ENCODE results near the gene RBMS1. TPM values are rescaled to one million over a fixed set of nuclear protein-coding genes. Genes with fewer than 3 reads are reported as not detected.

Gene RBMS1
- total and polyA plus RNA-seq, 2 experiments from 2014 or later = 55.5 to 94.8 TPM

DNA sequence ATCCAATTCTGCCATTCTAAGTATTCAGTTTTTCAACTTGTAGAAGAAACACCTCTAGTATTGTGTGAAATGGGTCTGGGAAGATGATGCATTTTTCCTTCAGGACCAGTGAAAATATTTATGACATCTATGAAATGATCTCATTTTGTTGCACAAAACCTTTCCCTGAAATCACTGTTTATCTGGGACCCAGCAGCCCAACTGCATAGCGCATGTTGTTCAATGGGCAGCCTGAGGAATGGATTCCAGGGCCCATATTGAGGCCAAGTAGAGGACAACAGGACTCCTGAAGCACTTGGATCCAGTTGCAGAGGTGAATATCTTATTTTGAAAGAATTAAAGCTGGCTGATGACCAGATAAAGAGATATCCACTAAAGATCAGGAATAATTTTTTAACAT, 7.3 kb downstream of the RBMS1 start:
- no peak overlapping the region for H3K27ac Mint-ChIP-seq
- no peak overlapping the region for H3K4me3 ChIP-seq
- peaks cover 59% of the 10 kb centered on the region for H3K4me1 ChIP-seq (ENCODE audit: insufficient read depth)
- no peaks in the 10 kb centered on the region for H3F3A ChIP-seq (replicated peaks; ENCODE audit: low read depth)
- peaks cover 98% of the 10 kb centered on the region for H3K79me2 ChIP-seq (replicated peaks; ENCODE audit: insufficient read depth)
- TF ChIP-seq, protein P1, sequence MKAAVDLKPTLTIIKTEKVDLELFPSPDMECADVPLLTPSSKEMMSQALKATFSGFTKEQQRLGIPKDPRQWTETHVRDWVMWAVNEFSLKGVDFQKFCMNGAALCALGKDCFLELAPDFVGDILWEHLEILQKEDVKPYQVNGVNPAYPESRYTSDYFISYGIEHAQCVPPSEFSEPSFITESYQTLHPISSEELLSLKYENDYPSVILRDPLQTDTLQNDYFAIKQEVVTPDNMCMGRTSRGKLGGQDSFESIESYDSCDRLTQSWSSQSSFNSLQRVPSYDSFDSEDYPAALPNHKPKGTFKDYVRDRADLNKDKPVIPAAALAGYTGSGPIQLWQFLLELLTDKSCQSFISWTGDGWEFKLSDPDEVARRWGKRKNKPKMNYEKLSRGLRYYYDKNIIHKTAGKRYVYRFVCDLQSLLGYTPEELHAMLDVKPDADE (IDR thresholded peaks at IDR 0.05) = no peak
- TF ChIP-seq EZH2phosphoT487 (IDR thresholded peaks at IDR 0.05; ENCODE audit: unreplicated experiment) (no peak), ZNF114 (CRISPR knock-in tag; IDR thresholded peaks at IDR 0.05) (no peak), POLR2AphosphoS5 (IDR thresholded peaks at IDR 0.05; ENCODE audit: low read depth) (no peak), EZH2 (IDR thresholded peaks at IDR 0.05; ENCODE audit: low read depth, unreplicated experiment) (no peak), CTCF (conservative IDR thresholded peaks at IDR 0.05; ENCODE audit: low read depth in 2 of 2) (no peak)
- H3K4me2 ChIP-seq = no peak overlapping the region
- H3K36me3 Mint-ChIP-seq (ENCODE audit: low read depth) = no peaks in the 10 kb centered on the region
- no peak overlapping the region for H3K4me3 Mint-ChIP-seq
- H3K27ac ChIP-seq (ENCODE audit: low read depth) = no peak overlapping the region
- H3K27me3 ChIP-seq (ENCODE audit: insufficient read depth) = no peaks in the 10 kb centered on the region
- H3K9me2 ChIP-seq (ENCODE audit: insufficient read depth) = no peaks in the 10 kb centered on the region
- H3K4me1 Mint-ChIP-seq = peaks cover 48% of the 10 kb centered on the region
- DNase-seq (ENCODE audit: low spot score) (no peak), ATAC-seq (no peak)
- H2AFZ ChIP-seq = no peak overlapping the region
- no peaks in the 10 kb centered on the region for H3K36me3 ChIP-seq (ENCODE audit: insufficient read depth)
- H4K20me1 ChIP-seq (replicated peaks; ENCODE audit: insufficient read depth) = no peaks in the 10 kb centered on the region
- H3K9me3 Mint-ChIP-seq = no peaks in the 10 kb centered on the region
- no peaks in the 10 kb centered on the region for H3K27me3 Mint-ChIP-seq (ENCODE audit: insufficient read depth, low read depth, poor library complexity)

GRCh38 chr2:160484859-160485520, 8.6 kb downstream of the RBMS1 start:
- no peak overlapping the region for H2AFZ ChIP-seq
- peaks cover 51% of the 10 kb centered on the region for H3K4me1 ChIP-seq (ENCODE audit: insufficient read depth)
- no peaks in the 10 kb centered on the region for H3K9me2 ChIP-seq (ENCODE audit: insufficient read depth)
- no peaks in the 10 kb centered on the region for H3F3A ChIP-seq (replicated peaks; ENCODE audit: low read depth)
- no peaks in the 10 kb centered on the region for H3K27me3 ChIP-seq (ENCODE audit: insufficient read depth)
- Mint-ChIP-seq H3K27me3 (ENCODE audit: insufficient read depth, low read depth, poor library complexity) (no peaks in the 10 kb centered on the region), H3K27ac (peak overlapping the region; percentile 39), H3K9me3 (no peaks in the 10 kb centered on the region), H3K4me1 (peaks cover 40% of the 10 kb centered on the region), H3K4me3 (no peak overlapping the region), H3K36me3 (ENCODE audit: low read depth) (no peaks in the 10 kb centered on the region)
- H3K79me2 ChIP-seq (replicated peaks; ENCODE audit: insufficient read depth) = peaks cover 98% of the 10 kb centered on the region
- DNase-seq (ENCODE audit: low spot score) (peak; percentile 45), ATAC-seq (peak; percentile 80)
- H3K4me3 ChIP-seq = no peak overlapping the region
- H3K36me3 ChIP-seq (ENCODE audit: insufficient read depth) = no peaks in the 10 kb centered on the region
- no peak overlapping the region for H3K4me2 ChIP-seq
- H4K20me1 ChIP-seq (replicated peaks; ENCODE audit: insufficient read depth) = no peaks in the 10 kb centered on the region
- peak overlapping the region; percentile 34; the same call in 1 of the 2 replicates for H3K27ac ChIP-seq (ENCODE audit: low read depth)
- TF ChIP-seq, protein P1 (IDR thresholded peaks at IDR 0.05) = no peak
- TF ChIP-seq JUNB (IDR thresholded peaks at IDR 0.05; ENCODE audit: unreplicated experiment) = no peak
- TF ChIP-seq CTCF (conservative IDR thresholded peaks at IDR 0.05; ENCODE audit: low read depth in 2 of 2) = no peak
- TF ChIP-seq POLR2AphosphoS5 (IDR thresholded peaks at IDR 0.05; ENCODE audit: low read depth) = no peak
- TF ChIP-seq EZH2 (IDR thresholded peaks at IDR 0.05; ENCODE audit: low read depth, unreplicated experiment) = no peak
- no peak for TF ChIP-seq STAT1 (IDR thresholded peaks at IDR 0.05; ENCODE audit: unreplicated experiment)

Data from GM23338 (cell line).